Activated T-cell treated with anti-CD3 and anti-CD28 coated beads, Interleukin-2, amount 50 U/mL, for 1 hour (primary cell): ENCODE results near the gene CNPY4.
A peak's percentile ranks its signal among the peaks of the same experiment; 100 is the strongest.

ENCODE experiments used
- DNase-seq: peaks from one replicate; pipeline ENCODE4 v3.0.0-alpha.2; 2020

Gene CNPY4

GRCh38 chr7:100169147-100169850, 49.9 kb downstream of the CNPY4 start:
- DNase-seq: peak; percentile 37

DNA sequence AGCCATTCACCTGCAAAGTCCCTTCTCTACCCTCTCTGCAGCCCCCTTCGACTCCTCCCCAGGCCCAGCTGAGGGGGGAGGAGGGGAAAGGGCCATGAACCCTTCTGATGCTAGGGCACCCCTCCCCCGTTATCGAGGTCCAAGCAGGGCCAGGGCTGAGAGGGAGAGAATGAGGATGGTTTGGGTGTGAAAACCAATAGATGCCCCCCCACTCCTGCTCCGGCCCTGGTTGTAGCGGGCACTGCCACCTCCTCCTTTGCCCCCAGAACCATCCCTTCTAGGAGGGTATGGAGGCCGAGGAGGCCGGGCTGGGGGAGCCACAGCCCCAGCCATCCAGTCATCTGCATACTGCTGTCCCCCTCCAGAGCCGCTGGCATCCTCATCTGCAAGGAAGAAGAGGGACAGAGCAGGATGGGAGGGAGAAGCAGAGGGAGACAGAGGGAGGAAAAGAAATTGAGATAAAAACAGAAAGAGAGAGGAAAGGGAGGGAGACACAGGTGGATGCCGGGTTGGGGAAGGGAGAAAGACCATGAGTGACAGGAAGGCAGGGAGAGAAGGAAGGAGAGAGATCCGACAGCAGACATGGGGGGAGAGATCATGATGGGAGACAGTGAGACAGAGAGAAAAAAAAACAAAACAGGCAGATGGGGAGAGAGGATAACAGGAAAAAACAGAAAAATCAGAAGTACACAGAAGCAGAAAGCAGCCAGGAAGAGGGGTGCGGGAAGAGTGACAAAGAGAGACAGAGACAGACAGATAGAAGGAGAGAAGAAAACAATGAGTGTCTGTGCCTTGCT, 50.9 kb downstream of the CNPY4 start:
- no peak for DNase-seq

GRCh38 chr7:100171087-100171681, 51.8 kb downstream of the CNPY4 start:
- peak; percentile 52 for DNase-seq

GRCh38 chr7:100171840-100172239, 52.4 kb downstream of the CNPY4 start:
- no peak for DNase-seq

- DNase-seq: no peak
Measured at GRCh38 chr7:100173806-100174495, 54.5 kb downstream of the CNPY4 start.

DNA sequence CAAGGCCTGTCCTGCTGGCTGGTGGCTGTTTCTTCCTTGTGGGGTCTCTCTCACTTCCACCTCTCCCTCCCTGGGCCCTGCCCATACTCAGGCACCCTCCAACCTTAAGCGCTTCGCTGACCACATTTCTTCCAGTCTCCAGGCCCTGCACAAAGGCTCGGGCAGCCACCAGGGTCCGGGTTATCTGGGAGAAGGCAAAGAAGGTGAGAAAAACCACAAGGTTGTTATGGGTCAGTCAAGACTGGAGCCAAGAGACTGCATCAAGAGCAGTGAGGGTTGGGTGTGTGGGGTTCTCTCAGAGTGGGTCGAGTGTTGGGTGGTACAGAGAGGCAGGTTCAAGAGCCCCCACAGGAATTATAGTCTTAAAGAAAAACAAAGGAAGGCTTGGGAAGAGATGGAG, 55.1 kb downstream of the CNPY4 start:
- DNase-seq: no peak
